Measurements from ENCODE around the gene NFATC2.

Gene NFATC2

GRCh38 chr20:51511861-51512619 lies 30.5 kb downstream of the NFATC2 start:
- Histone ChIP-seq H3K27ac (no peak overlapping the region), H3K4me1 (peaks cover 0 to 7% (median 0%) of the 10 kb centered on the region in 4 donors), H3K4me3 (no peak overlapping the region), H3K36me3 (no peaks in the 10 kb centered on the region), H3K9me3 (no peaks in the 10 kb centered on the region), H3K27me3 (peaks cover 0 to 3% of the 10 kb centered on the region in 2 donors)
- DNase-seq, result no peak
- intact Hi-C loops (cut with DNase I; ENCODE audit: low total_unique reads), result no loop called here
- TF ChIP-seq, protein P1, sequence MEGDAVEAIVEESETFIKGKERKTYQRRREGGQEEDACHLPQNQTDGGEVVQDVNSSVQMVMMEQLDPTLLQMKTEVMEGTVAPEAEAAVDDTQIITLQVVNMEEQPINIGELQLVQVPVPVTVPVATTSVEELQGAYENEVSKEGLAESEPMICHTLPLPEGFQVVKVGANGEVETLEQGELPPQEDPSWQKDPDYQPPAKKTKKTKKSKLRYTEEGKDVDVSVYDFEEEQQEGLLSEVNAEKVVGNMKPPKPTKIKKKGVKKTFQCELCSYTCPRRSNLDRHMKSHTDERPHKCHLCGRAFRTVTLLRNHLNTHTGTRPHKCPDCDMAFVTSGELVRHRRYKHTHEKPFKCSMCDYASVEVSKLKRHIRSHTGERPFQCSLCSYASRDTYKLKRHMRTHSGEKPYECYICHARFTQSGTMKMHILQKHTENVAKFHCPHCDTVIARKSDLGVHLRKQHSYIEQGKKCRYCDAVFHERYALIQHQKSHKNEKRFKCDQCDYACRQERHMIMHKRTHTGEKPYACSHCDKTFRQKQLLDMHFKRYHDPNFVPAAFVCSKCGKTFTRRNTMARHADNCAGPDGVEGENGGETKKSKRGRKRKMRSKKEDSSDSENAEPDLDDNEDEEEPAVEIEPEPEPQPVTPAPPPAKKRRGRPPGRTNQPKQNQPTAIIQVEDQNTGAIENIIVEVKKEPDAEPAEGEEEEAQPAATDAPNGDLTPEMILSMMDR (IDR thresholded peaks at IDR 0.05), result no peak

GRCh38 chr20:51510936-51511605 lies 31.4 kb downstream of the NFATC2 start:
- Histone ChIP-seq H3K27ac (no peak overlapping the region), H3K27me3 (peaks cover 0 to 3% of the 10 kb centered on the region in 2 donors), H3K36me3 (no peaks in the 10 kb centered on the region), H3K4me3 (no peak overlapping the region), H3K9me3 (no peaks in the 10 kb centered on the region), H3K4me1 (peaks cover 0 to 7% (median 0%) of the 10 kb centered on the region in 4 donors)
- TF ChIP-seq, protein P1 (IDR thresholded peaks at IDR 0.05), result no peak
- intact Hi-C loops (cut with DNase I; ENCODE audit: low total_unique reads), result no loop called here
- no peak for DNase-seq

- H3K36me3 ChIP-seq, result no peaks in the 10 kb centered on the region
- no peaks in the 10 kb centered on the region for H3K9me3 ChIP-seq
- intact Hi-C loops (cut with DNase I; ENCODE audit: low total_unique reads), result no loop called here
- H3K4me1 ChIP-seq, result peaks cover 0 to 7% (median 0%) of the 10 kb centered on the region in 4 donors
- H3K27ac ChIP-seq, result no peak overlapping the region
- TF ChIP-seq, protein P1 (IDR thresholded peaks at IDR 0.05), result no peak
- H3K27me3 ChIP-seq, result peaks cover 0 to 3% of the 10 kb centered on the region in 2 donors
- no peak for DNase-seq
- no peak overlapping the region for H3K4me3 ChIP-seq
Observed at GRCh38 chr20:51510169-51510568, 32.4 kb downstream of the NFATC2 start.

GRCh38 chr20:51509208-51509607 lies 33.3 kb downstream of the NFATC2 start:
- no peak for DNase-seq
- Histone ChIP-seq H3K27me3 (peaks cover 0 to 3% of the 10 kb centered on the region in 2 donors), H3K4me1 (peaks cover 0 to 7% (median 0%) of the 10 kb centered on the region in 4 donors), H3K9me3 (no peaks in the 10 kb centered on the region), H3K36me3 (no peaks in the 10 kb centered on the region), H3K27ac (no peak overlapping the region), H3K4me3 (no peak overlapping the region)
- intact Hi-C loops (cut with DNase I; ENCODE audit: low total_unique reads), result no loop called here
- TF ChIP-seq, protein P1 (IDR thresholded peaks at IDR 0.05), result no peak

GRCh38 chr20:51508780-51509179 lies 33.7 kb downstream of the NFATC2 start:
- H3K4me3 ChIP-seq, result no peak overlapping the region
- H3K27ac ChIP-seq, result no peak overlapping the region
- no peaks in the 10 kb centered on the region for H3K36me3 ChIP-seq
- intact Hi-C loops (cut with DNase I; ENCODE audit: low total_unique reads), result no loop called here
- peaks cover 0 to 7% (median 0%) of the 10 kb centered on the region in 4 donors for H3K4me1 ChIP-seq
- H3K9me3 ChIP-seq, result no peaks in the 10 kb centered on the region
- no peak for DNase-seq
- TF ChIP-seq, protein P1 (IDR thresholded peaks at IDR 0.05), result no peak
- peaks cover 0 to 3% of the 10 kb centered on the region in 2 donors for H3K27me3 ChIP-seq
